Cardiac muscle cell (in vitro differentiated cells and primary cell): ENCODE results near the gene FGFR1OP2. TPM values are rescaled to one million over a fixed set of nuclear protein-coding genes. Genes with fewer than 3 reads are reported as not detected.

Experiments
- DNase-seq, 2 donors: peaks; one replicate each; pipeline versions ENCODE4 v3.0.0 to v3.0.0-alpha.2; 2010 to 2017; ENCODE audit warnings: low read depth in 1 of 2, low spot score in 1 of 2
- H3K27ac ChIP-seq: fragments of 200-600 bp; sonication (generic); 2 replicates; pipeline ENCODE4 v1.5.1; 2016
- H3K27me3 ChIP-seq: fragments of 200-600 bp; sonication (generic); 2 replicates; pipeline ENCODE4 v1.6.0; 2016; ENCODE audit warnings: control low read depth
- H3K36me3 ChIP-seq: fragments of 200-600 bp; sonication (generic); 2 replicates; pipeline ENCODE4 v1.5.1; 2016; ENCODE audit warnings: control low read depth
- H3K4me1 ChIP-seq: fragments of 200-600 bp; sonication (generic); 2 replicates; pipeline ENCODE4 v1.8.1; 2017; ENCODE audit warnings: low read depth, mild to moderate bottlenecking, mixed run types
- H3K4me3 ChIP-seq: fragments of 200-600 bp; sonication (generic); 2 replicates; pipeline ENCODE4 v1.5.1; 2016; ENCODE audit warnings: mild to moderate bottlenecking
- H3K9me3 ChIP-seq: fragments of 200-600 bp; sonication (generic); 2 replicates; pipeline ENCODE4 v1.5.1; 2017; ENCODE audit warnings: low read depth, mild to moderate bottlenecking, control low read depth
- CTCF ChIP-seq: IDR thresholded peaks from 2 replicates; pipeline ENCODE4 v1.5.1; 2012; ENCODE audit warnings: low read depth, mild to moderate bottlenecking, low read length
- polyA plus RNA-seq: library from polyadenylated mRNA; unstranded; fragments of >200 nt; fragmentation: Nextera tagmentation; extraction: Ambion mirVana; gene quantifications from 2 replicates; pipeline ENCODE4 v1.2.1, GENCODE V29; 2016
- total RNA-seq: library from RNA; depleted of rRNA; stranded (reverse); fragments of >200 nt; gene quantifications from 2 replicates; pipeline ENCODE4 v1.2.3, GENCODE V29; 2016

Gene FGFR1OP2
- total and polyA plus RNA-seq, 2 experiments from 2014 or later = 27.4 to 59.1 TPM

- no peak for TF ChIP-seq CTCF
- no peak for DNase-seq
- peaks cover 42% of the 10 kb centered on the region for H3K36me3 ChIP-seq
Observed at GRCh38 chr12:26906024-26906423, 32.2 kb upstream of the FGFR1OP2 start.

DNA sequence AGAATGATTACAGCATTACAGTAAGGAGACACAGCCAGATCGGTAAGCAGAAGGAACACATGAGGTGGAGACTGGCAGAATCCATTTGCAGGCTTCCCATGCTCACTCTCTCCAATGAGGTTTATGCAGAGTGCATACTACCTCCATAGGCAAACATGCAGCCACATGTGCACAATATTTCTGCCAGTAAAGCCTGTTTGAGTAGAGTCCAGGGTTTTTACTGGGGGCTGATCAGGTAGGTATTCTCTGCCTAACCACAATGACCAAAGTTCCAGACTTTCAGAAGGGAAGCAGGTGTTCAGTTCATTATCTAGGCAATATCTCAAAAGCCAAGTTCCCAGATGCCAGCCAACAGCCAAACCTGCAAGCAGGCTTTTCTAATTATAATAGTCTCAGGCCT is 31.6 kb upstream of the FGFR1OP2 start:
- no peaks in the 10 kb centered on the region for H3K9me3 ChIP-seq
- peaks cover 49% of the 10 kb centered on the region for H3K36me3 ChIP-seq
- H3K27me3 ChIP-seq = no peaks in the 10 kb centered on the region
- H3K4me3 ChIP-seq = no peak overlapping the region
- peak overlapping the region; percentile 49 for H3K27ac ChIP-seq
- H3K4me1 ChIP-seq = peaks cover 6% of the 10 kb centered on the region
- TF ChIP-seq CTCF = no peak
- no peak for DNase-seq

More at GRCh38 chr12:26906024-26906423, 32.2 kb upstream of the FGFR1OP2 start:
- Histone ChIP-seq H3K27me3 (no peaks in the 10 kb centered on the region), H3K4me3 (no peak overlapping the region), H3K27ac (no peak overlapping the region), H3K4me1 (peaks cover 6% of the 10 kb centered on the region), H3K9me3 (no peaks in the 10 kb centered on the region)

GRCh38 chr12:26918321-26919215 is 19.7 kb upstream of the FGFR1OP2 start:
- Histone ChIP-seq H3K27me3 (no peaks in the 10 kb centered on the region), H3K27ac (no peak overlapping the region), H3K4me1 (no peaks in the 10 kb centered on the region), H3K9me3 (no peaks in the 10 kb centered on the region), H3K4me3 (no peak overlapping the region), H3K36me3 (peaks cover 40% of the 10 kb centered on the region)
- DNase-seq = peak in 1 of 2 donors; percentile 21
- TF ChIP-seq CTCF = peak; percentile 19

DNA sequence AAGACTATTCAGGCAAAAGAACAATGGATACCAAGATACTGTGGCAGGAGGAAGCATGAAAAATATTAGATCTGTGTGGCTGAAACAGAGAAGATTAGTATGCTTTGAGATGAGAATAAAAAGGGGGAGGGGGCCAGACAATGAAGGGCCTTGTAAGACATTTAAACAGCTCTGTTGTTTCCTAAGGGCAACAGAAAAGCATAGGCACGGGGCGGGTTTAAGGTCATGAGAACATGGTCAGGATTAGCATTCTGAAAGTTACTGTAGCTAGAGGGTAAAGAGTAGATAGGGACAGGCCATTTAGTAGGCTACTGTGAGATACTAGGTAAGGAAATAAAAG is 19.1 kb upstream of the FGFR1OP2 start:
- no peak overlapping the region for H3K4me3 ChIP-seq
- H3K27me3 ChIP-seq = no peaks in the 10 kb centered on the region
- H3K36me3 ChIP-seq = peaks cover 36% of the 10 kb centered on the region
- no peaks in the 10 kb centered on the region for H3K4me1 ChIP-seq
- no peak for TF ChIP-seq CTCF
- H3K27ac ChIP-seq = no peak overlapping the region
- H3K9me3 ChIP-seq = no peaks in the 10 kb centered on the region
- DNase-seq = no peak

DNA sequence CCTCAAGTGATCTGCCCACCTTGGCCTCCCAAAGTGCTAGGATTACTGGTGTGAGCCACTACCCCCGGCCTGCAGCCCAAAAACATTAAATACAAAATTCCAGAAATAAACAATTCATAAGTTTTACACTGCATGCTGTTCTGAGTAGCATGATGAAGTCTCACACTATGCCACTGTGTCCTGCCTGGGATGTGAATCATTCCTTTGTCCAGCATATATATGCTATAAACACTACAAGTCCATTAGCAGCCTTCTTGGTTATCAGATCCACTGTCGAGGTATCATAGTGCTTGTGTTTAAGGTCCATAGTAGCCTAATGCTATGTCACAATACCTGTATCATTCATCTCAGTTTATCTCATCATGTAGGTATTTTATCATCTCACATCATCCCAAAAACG is 16.4 kb upstream of the FGFR1OP2 start:
- H3K36me3 ChIP-seq = peaks cover 43% of the 10 kb centered on the region

More for the DNA sequence above, 16.4 kb upstream of the FGFR1OP2 start:
- TF ChIP-seq CTCF = no peak
- Histone ChIP-seq H3K4me1 (no peaks in the 10 kb centered on the region), H3K27me3 (no peaks in the 10 kb centered on the region), H3K9me3 (no peaks in the 10 kb centered on the region), H3K4me3 (no peak overlapping the region), H3K27ac (no peak overlapping the region)
- DNase-seq = no peak
